Esophagus muscularis mucosa (tissue), 4 donors: ENCODE results near the gene TPGS1. TPM values are rescaled to one million over a fixed set of nuclear protein-coding genes. Genes with fewer than 3 reads are reported as not detected.
A peak's percentile ranks its signal among the peaks of the same experiment; 100 is the strongest.

Experiments used
- DNase-seq: peaks from one replicate; pipeline ENCODE4 v3.0.0-alpha.2; 2017; ENCODE audit errors: extremely low spot score
- H3K27ac ChIP-seq, 4 donors: fragments of 200-600 bp; sonication (generic); replicated peaks in 1 of 4; 1 replicate in 3 of 4; 2 replicates in 1 of 4; pipeline ENCODE4 v1.5.1; 2016 to 2019; ENCODE audit warnings: mild to moderate bottlenecking in 1 of 4
- H3K27me3 ChIP-seq, 4 donors: fragments of 200-600 bp; sonication (generic); one replicate each; pipeline versions ENCODE4 v1.5.1 to v1.6.0; 2016 to 2019
- H3K36me3 ChIP-seq, 4 donors: fragments of 200-600 bp; sonication (generic); one replicate each; pipeline ENCODE4 v1.5.1; 2016 to 2019
- H3K4me1 ChIP-seq, 4 donors: fragments of 200-600 bp; sonication (generic); one replicate each; pipeline ENCODE4 v1.5.1; 2016 to 2019
- H3K4me3 ChIP-seq, 4 donors: fragments of 200-600 bp; sonication (generic); 1 replicate in 2 of 4; 2 replicates in 2 of 4; pipeline ENCODE4 v1.5.1; 2016 to 2019; ENCODE audit warnings: mild to moderate bottlenecking in 4 of 4, moderate library complexity in 1 of 4
- H3K9me3 ChIP-seq, 4 donors: fragments of 200-600 bp; sonication (generic); 1 replicate in 3 of 4; 2 replicates in 1 of 4; pipeline ENCODE4 v1.5.1; 2016 to 2019
- CTCF ChIP-seq, 3 experiments: fragments of 200-600 bp in 2 of 3; fragments of 450-650 bp in 1 of 3; sonication (generic) in 2 of 3; IDR thresholded peaks; one replicate each; pipeline ENCODE4 v1.5.1; 2017 to 2019; ENCODE audit warnings: antibody characterized with exemption in 3 of 3, mild to moderate bottlenecking in 2 of 3, moderate library complexity in 1 of 3
- EP300 ChIP-seq: sonication (generic); formaldehyde crosslinking; IDR thresholded peaks from one replicate; pipeline ENCODE4 v1.6.1; 2017; ENCODE audit warnings: antibody characterized with exemption
- POLR2A ChIP-seq: fragments of 450-650 bp; IDR thresholded peaks from one replicate; pipeline ENCODE4 v1.6.1; 2017; ENCODE audit warnings: antibody characterized with exemption, moderate library complexity, mild to moderate bottlenecking, low read depth
- POLR2AphosphoS5 ChIP-seq, 2 donors: sonication (generic); formaldehyde crosslinking; IDR thresholded peaks; one replicate each; pipeline ENCODE4 v1.6.1; 2017; ENCODE audit warnings: antibody characterized with exemption in 2 of 2
- WGBS: methylation state at CpG from one replicate; pipeline ENCODE4 v1.1.5; 2018; 5-methylcytosine and 5-hydroxymethylcytosine counted together
- intact Hi-C: fragments of 100-400 bp; cut with DNase I; formaldehyde crosslinking; loops from one replicate; pipeline ENCODE4 v1.15.1; 2023
- total RNA-seq, 4 donors: library from RNA; depleted of rRNA; stranded (reverse); fragments of >200 nt; gene quantifications; one replicate each; pipeline versions ENCODE4 v1.1.0 to v1.2.1, GENCODE V29; 2016

Gene TPGS1
- total RNA-seq, 4 donors from 2014 or later: 61.7 to 86.6 (median 64.4) TPM

DNA sequence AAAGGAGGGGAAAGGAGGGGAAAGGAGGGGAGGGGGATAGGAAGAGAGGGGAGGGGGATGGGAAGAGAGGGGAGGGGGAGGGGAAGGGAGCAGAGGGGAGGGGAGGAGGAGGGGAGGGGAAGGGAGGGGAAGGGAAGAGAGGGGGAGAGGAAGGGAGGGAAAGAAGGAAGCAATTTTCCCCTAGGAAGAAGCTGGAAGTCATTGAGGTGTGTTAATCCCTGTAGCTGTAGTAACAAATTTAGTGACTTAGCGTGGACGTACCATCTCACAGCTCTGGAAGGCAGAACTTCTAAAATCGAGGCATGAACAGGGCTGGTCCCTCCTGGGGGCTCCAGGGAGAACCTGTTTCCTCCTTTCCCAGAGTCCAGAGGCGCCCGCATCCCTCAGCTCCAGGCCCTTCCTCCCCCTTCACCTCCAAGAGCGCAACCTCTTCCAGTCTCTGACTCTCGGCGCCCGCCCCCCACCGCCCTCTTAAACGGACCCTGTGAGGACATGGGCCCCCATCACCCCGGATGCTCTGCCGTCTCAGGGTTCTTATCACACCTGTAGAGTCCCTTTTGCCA is 18.6 kb downstream of the TPGS1 start:
- intact Hi-C loops: no loop called here
- 52% methylated on average over 13 of the region's 13 CpGs for WGBS

DNA sequence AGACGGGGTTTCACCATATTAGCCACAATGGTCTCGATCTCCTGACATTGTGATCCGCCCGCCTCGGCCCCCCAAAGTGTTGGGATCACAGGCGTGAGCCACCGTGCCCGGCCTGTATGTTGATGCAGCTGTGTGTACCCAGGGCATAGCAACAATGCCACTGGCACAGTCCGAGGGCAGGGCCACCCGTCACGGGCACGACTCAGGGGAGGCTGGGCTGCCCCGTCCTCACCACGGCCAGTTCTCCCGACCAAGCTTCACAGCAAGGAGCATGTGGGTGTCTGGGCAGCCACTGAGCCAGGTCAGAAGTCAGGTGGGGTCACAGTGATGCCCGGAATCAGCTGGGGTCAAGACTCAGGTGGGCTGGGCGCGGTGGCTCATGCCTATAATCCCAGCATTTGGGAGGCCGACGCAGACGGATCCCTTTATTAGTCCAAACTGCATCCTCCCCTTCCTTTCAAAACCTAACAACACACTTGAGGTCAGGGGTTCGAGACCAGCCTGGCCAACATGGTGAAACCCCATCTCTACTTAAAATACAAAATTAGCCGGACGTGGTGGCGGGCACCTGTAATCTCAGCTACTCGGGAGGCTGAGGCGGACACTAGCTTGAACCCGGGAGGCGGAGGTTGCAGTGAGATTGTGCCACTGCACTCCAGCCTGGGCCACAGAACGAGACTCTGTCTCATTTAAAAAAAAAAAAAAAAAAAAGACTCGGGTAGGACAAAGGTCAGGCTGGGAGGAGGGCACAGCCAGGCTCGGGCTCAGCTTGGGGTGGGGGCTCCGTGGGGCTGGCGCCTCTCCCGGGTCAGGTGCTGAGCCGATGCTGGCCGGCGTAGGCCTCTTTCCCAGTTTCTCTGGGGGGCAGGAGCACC is 23.1 kb downstream of the TPGS1 start:
- TF ChIP-seq EP300: no peak
- no peak for TF ChIP-seq POLR2A
- no peak for TF ChIP-seq CTCF (IDR thresholded peaks at IDR 0.05)
- TF ChIP-seq POLR2AphosphoS5 (IDR thresholded peaks at IDR 0.05): no peak
- Histone ChIP-seq H3K4me3 (peak overlapping the region; percentile 87 to 99 (median 96)), H3K27ac (peak overlapping the region; percentile 96 to 99 (median 98)), H3K36me3 (peaks cover 0 to 7% (median 4%) of the 10 kb centered on the region in 4 donors), H3K27me3 (peaks cover 0 to 15% (median 0%) of the 10 kb centered on the region in 4 donors), H3K4me1 (peaks cover 29 to 41% (median 38%) of the 10 kb centered on the region in 4 donors), H3K9me3 (no peaks in the 10 kb centered on the region)
- 66% methylated on average over 30 of the region's 38 CpGs for WGBS
- intact Hi-C loops: no loop called here
- DNase-seq: no peak

More for the DNA sequence above, 18.6 kb downstream of the TPGS1 start:
- no peak for DNase-seq
- no peak overlapping the region for H3K4me3 ChIP-seq
- no peak overlapping the region for H3K27ac ChIP-seq
- peaks cover 0 to 2% (median 0%) of the 10 kb centered on the region in 4 donors for H3K36me3 ChIP-seq
- no peak for TF ChIP-seq POLR2A
- peaks cover 7 to 14% (median 8%) of the 10 kb centered on the region in 4 donors for H3K4me1 ChIP-seq
- peaks cover 0 to 18% (median 0%) of the 10 kb centered on the region in 4 donors for H3K27me3 ChIP-seq
- no peaks in the 10 kb centered on the region for H3K9me3 ChIP-seq

DNA sequence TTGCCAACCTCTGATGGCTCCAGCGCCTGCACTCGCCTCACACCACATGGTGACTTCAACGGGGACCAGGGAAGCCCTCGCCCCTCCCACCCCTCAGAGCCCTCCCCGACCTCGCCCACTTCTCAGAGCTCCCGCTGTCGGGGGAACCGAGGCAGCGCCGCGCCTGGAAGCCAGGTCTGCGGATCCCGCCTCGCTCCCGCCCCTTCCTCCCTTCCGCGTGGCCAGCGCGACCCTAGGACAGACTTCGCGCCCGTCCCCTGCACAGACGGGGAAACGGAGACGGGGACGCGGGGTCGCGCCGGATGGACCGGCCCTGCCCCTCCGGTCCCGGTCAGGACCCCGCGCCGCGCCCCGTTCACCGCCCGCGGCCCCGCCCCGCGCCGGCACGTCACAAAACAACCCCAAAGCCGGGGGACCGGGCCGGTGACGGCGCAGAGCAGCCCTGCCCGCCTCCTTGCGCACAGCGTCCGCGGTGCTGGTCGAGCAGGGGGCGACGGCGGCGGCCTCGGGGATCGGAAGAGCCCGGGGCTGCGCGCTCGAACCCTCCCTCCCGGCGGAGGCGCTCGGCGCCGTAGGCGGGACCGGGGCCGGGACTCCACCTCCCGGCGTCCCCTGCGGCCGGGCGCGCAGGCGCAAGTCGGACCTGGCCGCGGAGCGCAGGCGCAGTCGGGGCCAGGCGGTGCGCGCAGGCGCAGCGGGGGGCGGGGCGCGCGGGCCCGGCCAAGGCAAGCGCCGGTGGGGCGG is 23.9 kb downstream of the TPGS1 start:
- intact Hi-C loops: no loop called here
- peak in 1 of 2 donors; percentile 78 for TF ChIP-seq POLR2AphosphoS5 (IDR thresholded peaks at IDR 0.05)
- peak; percentile 17 for TF ChIP-seq POLR2A
- peak in 1 of 3 experiments; percentile 14 for TF ChIP-seq CTCF (IDR thresholded peaks at IDR 0.05)
- no peak for TF ChIP-seq EP300

DNA sequence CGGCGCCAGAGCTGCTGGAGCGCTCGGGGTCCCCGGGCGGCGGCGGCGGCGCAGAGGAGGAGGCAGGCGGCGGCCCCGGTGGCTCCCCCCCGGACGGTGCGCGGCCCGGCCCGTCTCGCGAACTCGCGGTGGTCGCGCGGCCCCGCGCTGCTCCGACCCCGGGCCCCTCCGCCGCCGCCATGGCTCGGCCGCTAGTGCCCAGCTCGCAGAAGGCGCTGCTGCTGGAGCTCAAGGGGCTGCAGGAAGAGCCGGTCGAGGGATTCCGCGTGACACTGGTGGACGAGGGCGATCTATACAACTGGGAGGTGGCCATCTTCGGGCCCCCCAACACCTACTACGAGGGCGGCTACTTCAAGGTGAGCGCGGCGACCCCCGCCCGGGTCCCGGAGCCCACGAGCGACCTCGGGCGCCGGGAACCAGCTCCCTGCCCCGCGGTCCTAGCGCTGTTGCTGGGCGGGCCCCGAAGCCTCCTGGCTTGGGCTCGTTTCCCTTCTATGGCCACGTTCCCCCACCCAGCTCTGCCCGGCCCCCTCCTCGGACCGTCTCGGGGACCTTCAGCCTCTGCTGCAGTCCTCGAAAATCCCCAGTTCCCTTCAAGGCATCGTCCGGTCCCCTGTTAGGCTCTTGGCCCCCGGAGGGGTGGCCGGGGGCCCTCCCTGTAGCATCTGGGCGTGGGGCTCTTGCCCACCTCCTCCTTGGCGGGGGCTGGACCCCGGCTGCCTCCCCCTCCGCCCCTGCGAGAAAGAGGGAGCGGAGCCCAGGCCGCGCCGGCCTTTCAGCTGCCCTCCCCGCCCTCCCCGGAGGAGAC is 24.7 kb downstream of the TPGS1 start, which contains the start of gene CDC34:
CDC34 (plus strand) TSS at position 8 of the 808 bp plus-strand sequence; CDS start at position 180, 172 bp downstream.
- peaks cover 13 to 23% (median 20%) of the 10 kb centered on the region in 4 donors for H3K36me3 ChIP-seq
- intact Hi-C loops: no loop called here
- TF ChIP-seq POLR2AphosphoS5 (IDR thresholded peaks at IDR 0.05) (peak; percentile 44 to 50), CTCF (IDR thresholded peaks at IDR 0.05) (no peak)
- H3K27ac ChIP-seq: peak within 1 kb of the TSS; percentile 97 to 99 (median 98)
- H3K4me3 ChIP-seq: peak within 1 kb of the TSS; percentile 87 to 99 (median 96)
- WGBS: under 1% methylated on average over 34 of the region's 84 CpGs
- H3K27me3 ChIP-seq: peaks cover 0 to 2% (median 0%) of the 10 kb centered on the region in 4 donors
- no peaks in the 10 kb centered on the region for H3K9me3 ChIP-seq
- H3K4me1 ChIP-seq: peaks cover 34 to 54% (median 47%) of the 10 kb centered on the region in 4 donors
- no peak for DNase-seq

More for the DNA sequence above, 23.9 kb downstream of the TPGS1 start:
- H3K27ac ChIP-seq: peak overlapping the region; percentile 96 to 99 (median 98)
- 1% methylated on average over 41 of the region's 103 CpGs for WGBS
- peak overlapping the region; percentile 87 to 99 (median 96) for H3K4me3 ChIP-seq
- H3K27me3 ChIP-seq: peaks cover 0 to 10% (median 0%) of the 10 kb centered on the region in 4 donors
- peaks cover 34 to 47% (median 45%) of the 10 kb centered on the region in 4 donors for H3K4me1 ChIP-seq
- no peak for DNase-seq
- no peaks in the 10 kb centered on the region for H3K9me3 ChIP-seq
- H3K36me3 ChIP-seq: peaks cover 5 to 15% (median 12%) of the 10 kb centered on the region in 4 donors
